K562 (cell line): ENCODE results near the gene RGS9. TPM values are rescaled to one million over a fixed set of nuclear protein-coding genes. Genes with fewer than 3 reads are reported as not detected.

ENCODE experiments used
- ELF4 ChIP-seq: fragments of 450-650 bp; formaldehyde crosslinking; IDR thresholded peaks from 2 replicates; pipeline ENCODE4 v1.4.0; 2022; ENCODE audit warnings: missing genetic modification characterization
- ETV5 ChIP-seq: sonication (generic); formaldehyde crosslinking; IDR thresholded peaks from 2 replicates; pipeline ENCODE4 v1.4.0; 2020; ENCODE audit warnings: low read depth, mild to moderate bottlenecking, missing genetic modification reagents
- MYC ChIP-seq, 2 experiments: fragments of 250-450 bp in 1 of 2; sonication (Bioruptor Pico) in 1 of 2; IDR thresholded peaks; 2 replicates each; pipeline versions ENCODE4 v1.5.1 to v1.6.1; 2012 to 2021; ENCODE audit warnings: low read depth in 2 of 2, borderline replicate concordance in 1 of 2, improper control_type of control experiment in 1 of 2, low read length in 1 of 2, mild to moderate bottlenecking in 1 of 2, moderate library complexity in 1 of 2
- NELFE ChIP-seq: IDR thresholded peaks from 2 replicates; pipeline ENCODE4 v1.6.1; 2011; ENCODE audit warnings: mild to moderate bottlenecking; ENCODE audit not compliant: insufficient read depth, insufficient read length
- ZNF311 ChIP-seq: fragments of 250-450 bp; sonication (Bioruptor Pico); IDR thresholded peaks from 2 replicates; pipeline ENCODE4 v1.4.0; 2020; ENCODE audit warnings: mild to moderate bottlenecking, moderate library complexity
- polyA plus RNA-seq, 8 experiments: library from polyadenylated mRNA; depleted of rRNA in 4 of 8; stranded (reverse) in 5 of 8; unstranded in 3 of 8; fragments of >200 nt; fragmentation: Nextera tagmentation in 2 of 8; fragmentation: Illumina TruSeq in 1 of 8; extraction: Ambion mirVana in 2 of 8; extraction: Trizol in 1 of 8; gene quantifications; 2 replicates each; pipeline versions ENCODE4 v1.2.1 to v1.2.3, GENCODE V29; 2011 to 2014; ENCODE audit warnings: inconsistent platforms in 1 of 8, missing spikeins in 1 of 8
- total RNA-seq, 7 experiments: library from RNA; depleted of rRNA in 6 of 7; stranded (reverse); fragments of >200 nt in 6 of 7; fragmentation: Illumina TruSeq in 2 of 7; extraction: Trizol in 2 of 7; gene quantifications; 2 replicates each; pipeline versions ENCODE4 v1.2.1 to v1.2.3, GENCODE V29; 2011 to 2021; ENCODE audit warnings: low replicate concordance in 1 of 7
- TF ChIP-seq, protein P1 (sequence below), 2 experiments: fragments of 250-450 bp in 1 of 2; fragments of 450-650 bp in 1 of 2; sonication (Bioruptor Pico) in 1 of 2; IDR thresholded peaks; 2 replicates each; pipeline versions ENCODE4 v1.6.1 to v1.8.0; 2016 to 2021; ENCODE audit warnings: mild to moderate bottlenecking in 2 of 2, moderate library complexity in 2 of 2, missing compliant biosample characterization in 1 of 2, missing genetic modification characterization in 1 of 2
- TF ChIP-seq, protein P2 (sequence below): fragments of 450-650 bp; formaldehyde crosslinking; IDR thresholded peaks from 2 replicates; pipeline ENCODE4 v1.4.0; 2020; ENCODE audit warnings: mild to moderate bottlenecking
- TF ChIP-seq, protein P3 (sequence below), 2 experiments: IDR thresholded peaks; 2 replicates each; pipeline ENCODE4 v1.6.1; 2011; ENCODE audit warnings: borderline replicate concordance in 1 of 2, control low read depth in 1 of 2, low read depth in 1 of 2, low read length in 1 of 2, mild to moderate bottlenecking in 1 of 2, mixed read lengths in 1 of 2, moderate library complexity in 1 of 2; ENCODE audit not compliant: insufficient read depth in 1 of 2, insufficient read length in 1 of 2, poor library complexity in 1 of 2, severe bottlenecking in 1 of 2; ENCODE audit errors: extremely low read depth in 1 of 2
- TF ChIP-seq, protein P4 (sequence below): sonication (generic); IDR thresholded peaks from 2 replicates; pipeline ENCODE4 v1.6.1; 2016
- TF ChIP-seq, protein P5 (sequence below): sonication (generic); formaldehyde crosslinking; IDR thresholded peaks from 2 replicates; pipeline ENCODE4 v1.9.0; 2022; ENCODE audit warnings: mild to moderate bottlenecking, missing genetic modification reagents
- TF ChIP-seq, protein P6 (sequence below): fragments of 200-400 bp; formaldehyde crosslinking; IDR thresholded peaks from 2 replicates; pipeline ENCODE4 v1.6.1; 2017; ENCODE audit warnings: mild to moderate bottlenecking, low read depth, low read length, moderate library complexity

RGS9 gene
- total and polyA plus RNA-seq, 9 of the 15 experiments (the other 6 are each of a cell fraction or from before 2014, with no cell fraction given): 0.18 to 1.4 (median 0.55) TPM

DNA sequence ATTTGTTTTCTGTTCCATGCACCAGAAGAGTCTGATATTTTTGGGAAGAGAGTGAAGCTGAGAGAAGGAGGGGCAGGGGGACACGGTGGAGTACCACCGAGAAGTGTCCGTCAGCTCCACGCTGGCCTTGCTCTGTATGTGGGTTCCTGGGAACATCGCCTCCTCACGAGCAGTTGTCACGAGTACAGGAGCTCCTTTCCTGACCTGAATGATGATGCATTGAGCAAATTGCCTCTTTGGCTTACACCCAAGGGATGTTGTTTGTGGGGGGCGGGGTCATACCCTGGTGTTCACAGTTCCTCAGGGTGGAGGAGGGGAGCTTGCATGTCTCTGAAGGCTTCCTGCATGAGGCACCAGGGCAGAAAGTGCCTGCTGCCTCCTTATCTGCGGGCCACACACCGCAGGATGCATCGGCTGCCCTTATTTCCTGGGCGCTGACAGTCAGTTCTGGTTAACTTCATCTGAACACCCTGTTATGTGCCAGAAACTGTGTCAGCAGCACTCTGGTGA, 36.2 kb downstream of the RGS9 start (continued):
- TF ChIP-seq, protein P1, sequence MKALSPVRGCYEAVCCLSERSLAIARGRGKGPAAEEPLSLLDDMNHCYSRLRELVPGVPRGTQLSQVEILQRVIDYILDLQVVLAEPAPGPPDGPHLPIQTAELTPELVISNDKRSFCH (CRISPR knock-in tag; IDR thresholded peaks at IDR 0.05): no peak
- TF ChIP-seq, protein P1 (tag; IDR thresholded peaks at IDR 0.05): no peak
- TF ChIP-seq ZNF311 (CRISPR knock-in tag) (no peak), ETV5 (CRISPR knock-in tag) (peak; percentile 40; the same call in 1 of the 2 replicates), NELFE (no peak), MYC (IDR thresholded peaks at IDR 0.05; ENCODE audit: low read depth, low read length) (peak; percentile 47; the same call in 1 of the 2 replicates), MYC (CRISPR knock-in tag; IDR thresholded peaks at IDR 0.05; ENCODE audit: borderline replicate concordance, low read depth) (no peak), ELF4 (CRISPR knock-in tag) (no peak)
- TF ChIP-seq, protein P2, sequence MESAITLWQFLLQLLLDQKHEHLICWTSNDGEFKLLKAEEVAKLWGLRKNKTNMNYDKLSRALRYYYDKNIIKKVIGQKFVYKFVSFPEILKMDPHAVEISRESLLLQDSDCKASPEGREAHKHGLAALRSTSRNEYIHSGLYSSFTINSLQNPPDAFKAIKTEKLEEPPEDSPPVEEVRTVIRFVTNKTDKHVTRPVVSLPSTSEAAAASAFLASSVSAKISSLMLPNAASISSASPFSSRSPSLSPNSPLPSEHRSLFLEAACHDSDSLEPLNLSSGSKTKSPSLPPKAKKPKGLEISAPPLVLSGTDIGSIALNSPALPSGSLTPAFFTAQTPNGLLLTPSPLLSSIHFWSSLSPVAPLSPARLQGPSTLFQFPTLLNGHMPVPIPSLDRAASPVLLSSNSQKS (CRISPR knock-in tag): no peak
- TF ChIP-seq, protein P3, sequence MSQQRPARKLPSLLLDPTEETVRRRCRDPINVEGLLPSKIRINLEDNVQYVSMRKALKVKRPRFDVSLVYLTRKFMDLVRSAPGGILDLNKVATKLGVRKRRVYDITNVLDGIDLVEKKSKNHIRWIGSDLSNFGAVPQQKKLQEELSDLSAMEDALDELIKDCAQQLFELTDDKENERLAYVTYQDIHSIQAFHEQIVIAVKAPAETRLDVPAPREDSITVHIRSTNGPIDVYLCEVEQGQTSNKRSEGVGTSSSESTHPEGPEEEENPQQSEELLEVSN (IDR thresholded peaks at IDR 0.05; ENCODE audit: borderline replicate concordance in 1 of 2, extremely low read depth in 1 of 2, insufficient read depth in 1 of 2, insufficient read length in 1 of 2, low read depth in 1 of 2, low read length in 1 of 2, poor library complexity in 1 of 2, severe bottlenecking in 1 of 2): peak; percentile 35 to 64
- TF ChIP-seq, protein P4, sequence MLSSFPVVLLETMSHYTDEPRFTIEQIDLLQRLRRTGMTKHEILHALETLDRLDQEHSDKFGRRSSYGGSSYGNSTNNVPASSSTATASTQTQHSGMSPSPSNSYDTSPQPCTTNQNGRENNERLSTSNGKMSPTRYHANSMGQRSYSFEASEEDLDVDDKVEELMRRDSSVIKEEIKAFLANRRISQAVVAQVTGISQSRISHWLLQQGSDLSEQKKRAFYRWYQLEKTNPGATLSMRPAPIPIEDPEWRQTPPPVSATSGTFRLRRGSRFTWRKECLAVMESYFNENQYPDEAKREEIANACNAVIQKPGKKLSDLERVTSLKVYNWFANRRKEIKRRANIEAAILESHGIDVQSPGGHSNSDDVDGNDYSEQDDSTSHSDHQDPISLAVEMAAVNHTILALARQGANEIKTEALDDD: peak; percentile 79; the same call in 1 of the 2 replicates
- TF ChIP-seq, protein P5, sequence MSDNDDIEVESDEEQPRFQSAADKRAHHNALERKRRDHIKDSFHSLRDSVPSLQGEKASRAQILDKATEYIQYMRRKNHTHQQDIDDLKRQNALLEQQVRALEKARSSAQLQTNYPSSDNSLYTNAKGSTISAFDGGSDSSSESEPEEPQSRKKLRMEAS: peak; percentile 85
- TF ChIP-seq, protein P6, sequence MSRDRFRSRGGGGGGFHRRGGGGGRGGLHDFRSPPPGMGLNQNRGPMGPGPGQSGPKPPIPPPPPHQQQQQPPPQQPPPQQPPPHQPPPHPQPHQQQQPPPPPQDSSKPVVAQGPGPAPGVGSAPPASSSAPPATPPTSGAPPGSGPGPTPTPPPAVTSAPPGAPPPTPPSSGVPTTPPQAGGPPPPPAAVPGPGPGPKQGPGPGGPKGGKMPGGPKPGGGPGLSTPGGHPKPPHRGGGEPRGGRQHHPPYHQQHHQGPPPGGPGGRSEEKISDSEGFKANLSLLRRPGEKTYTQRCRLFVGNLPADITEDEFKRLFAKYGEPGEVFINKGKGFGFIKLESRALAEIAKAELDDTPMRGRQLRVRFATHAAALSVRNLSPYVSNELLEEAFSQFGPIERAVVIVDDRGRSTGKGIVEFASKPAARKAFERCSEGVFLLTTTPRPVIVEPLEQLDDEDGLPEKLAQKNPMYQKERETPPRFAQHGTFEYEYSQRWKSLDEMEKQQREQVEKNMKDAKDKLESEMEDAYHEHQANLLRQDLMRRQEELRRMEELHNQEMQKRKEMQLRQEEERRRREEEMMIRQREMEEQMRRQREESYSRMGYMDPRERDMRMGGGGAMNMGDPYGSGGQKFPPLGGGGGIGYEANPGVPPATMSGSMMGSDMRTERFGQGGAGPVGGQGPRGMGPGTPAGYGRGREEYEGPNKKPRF: no peak
